Vein endothelial cell (primary cell): ENCODE results near the gene WARS2. TPM values are rescaled to one million over a fixed set of nuclear protein-coding genes. Genes with fewer than 3 reads are reported as not detected.

Experiments used
- small RNA-seq: library from RNA; depleted of rRNA; stranded (forward); fragments of <200 nt; gene quantifications from one replicate; pipeline ENCODE3, GENCODE V24; 2012
- total RNA-seq: library from RNA; depleted of rRNA; stranded (reverse); fragments of >200 nt; gene quantifications from 2 replicates; pipeline ENCODE4 v1.2.3, GENCODE V29; 2012

Gene WARS2
- total RNA-seq, result 13.6 and 15.0 TPM in 2 replicates

DNA sequence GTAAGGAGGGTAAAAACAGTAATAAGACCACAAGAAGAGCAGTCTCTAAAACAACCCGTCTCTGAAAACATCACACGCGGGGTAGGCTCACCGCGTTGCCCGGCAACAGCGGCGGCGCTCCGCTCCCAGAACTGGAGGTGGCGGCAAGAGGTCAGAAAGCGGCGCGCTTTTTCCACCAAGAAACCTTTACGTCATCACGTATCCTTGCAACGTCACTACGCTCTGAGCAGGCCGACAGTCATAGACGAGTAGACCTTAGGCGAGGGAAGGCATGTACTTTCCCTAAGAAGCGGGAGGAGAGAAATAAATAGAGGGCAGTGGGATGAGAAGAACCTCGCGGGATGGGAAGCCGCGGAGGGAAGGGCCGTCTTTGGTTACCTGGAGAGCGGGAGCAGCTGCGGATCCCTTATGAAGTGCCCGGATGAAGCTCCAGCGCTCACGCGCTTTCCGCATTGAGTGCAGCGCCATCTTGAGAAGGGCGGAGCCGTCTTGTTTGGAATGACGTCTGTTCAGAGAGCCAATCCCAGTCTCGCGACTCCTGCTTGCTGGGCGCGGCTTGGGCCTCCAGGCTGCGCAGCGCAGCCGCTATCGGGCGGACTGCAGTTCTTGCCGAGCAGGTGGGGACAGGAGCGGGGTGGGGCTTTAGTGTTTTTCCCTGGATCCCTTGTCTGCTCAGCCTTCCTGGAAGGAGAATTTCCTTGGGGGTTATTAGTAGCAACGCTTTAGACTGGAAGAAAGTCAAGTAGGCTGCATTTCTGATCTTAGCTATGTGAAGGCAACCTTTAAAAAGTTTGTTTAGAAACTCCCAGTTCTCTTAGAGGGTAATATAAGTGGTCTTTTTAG, at the start of gene WARS2:
WARS2 (minus strand) TSS at position 477 of the 843 bp plus-strand sequence; CDS start at position 468, 9 bp downstream.

DNA sequence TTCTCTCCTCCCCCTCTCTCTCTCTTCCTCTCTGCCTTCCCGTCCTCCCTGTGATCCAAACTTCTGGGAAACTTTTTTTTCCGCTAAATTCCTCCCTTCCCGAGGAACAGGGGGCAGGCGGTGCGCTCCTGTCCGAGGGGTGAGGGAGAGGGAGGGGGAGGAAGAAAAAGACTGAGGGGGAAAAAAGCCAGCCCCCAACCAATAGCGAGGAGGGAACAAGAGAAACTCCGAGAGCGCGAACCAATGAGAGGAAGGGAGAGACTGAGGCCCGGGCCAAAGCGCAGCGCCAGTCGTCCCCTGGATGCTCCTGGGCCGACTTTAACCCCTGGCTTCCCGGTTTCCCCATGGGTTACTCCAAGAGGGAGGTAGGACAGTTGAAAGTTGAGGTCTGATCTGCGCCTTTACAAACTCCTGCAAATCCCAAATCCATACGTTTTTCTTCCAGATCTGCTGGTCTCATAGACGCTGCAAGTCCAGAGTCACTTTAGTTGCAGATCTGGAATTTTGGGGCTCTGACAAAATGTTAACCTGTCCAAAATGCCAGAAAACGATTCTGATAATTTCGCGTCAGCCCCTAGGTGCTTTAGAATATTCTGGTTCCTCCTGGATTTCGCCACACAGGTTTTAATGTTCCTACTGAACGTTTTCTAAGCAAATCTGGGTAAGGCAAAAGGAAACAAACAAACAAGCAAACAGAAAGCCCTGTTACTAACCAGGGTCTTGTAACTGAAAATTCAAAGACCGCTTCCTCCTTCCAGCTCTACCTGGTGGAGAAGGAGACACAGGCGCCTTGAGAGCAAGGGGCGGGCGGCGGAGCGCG, 152.1 kb downstream of the WARS2 start, which contains the start of gene TBX15:
TBX15 (minus strand) TSS at position 158 of the 820 bp plus-strand sequence. CDS start 548 bp downstream, outside the sequence.

Small RNA genes lying within 50 kb of the gene (small RNA-seq; reads per million reads assigned to genes)
- not detected for gene AL139420.2

Other genes with a start within 250 kb of the WARS2 start
- gene TBX15, start 152.3 kb downstream of the WARS2 start, total RNA-seq, result 0.10 and 0.33 TPM in 2 replicates
- not detected in 2 replicates for gene HAO2, start 228.1 kb upstream of the WARS2 start, total RNA-seq